Measurements from ENCODE around the gene CCDC183.

DNA sequence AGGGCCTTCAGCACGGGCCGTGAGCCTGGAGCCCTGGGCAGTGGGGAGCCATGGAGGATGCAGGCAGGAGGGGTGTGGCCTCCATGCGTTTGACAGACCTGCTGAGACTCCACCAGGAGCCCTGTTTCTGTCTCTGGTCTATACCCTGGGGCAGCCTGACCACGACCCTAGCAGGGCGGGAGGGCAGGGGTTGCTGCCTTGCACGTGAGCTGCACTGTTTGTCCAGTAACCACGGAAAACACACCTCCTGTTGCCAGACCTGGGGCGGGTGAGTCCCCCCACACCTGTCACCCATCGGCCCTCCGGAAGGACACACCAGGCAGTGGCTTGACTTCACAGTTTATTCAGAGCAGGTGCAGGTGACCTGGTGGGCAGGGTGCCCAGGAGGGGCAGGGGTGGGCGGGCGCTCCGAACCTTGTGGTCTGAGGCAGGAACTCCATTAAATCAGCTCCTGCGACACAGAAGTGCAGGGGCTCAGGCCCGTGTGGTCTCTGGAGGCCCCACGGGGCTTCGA is 42.0 kb upstream of the CCDC183 start:
- TF ChIP-seq CTCF (conservative IDR thresholded peaks at IDR 0.05 in 1 of 2, IDR thresholded peaks at IDR 0.05 in 1 of 2; ENCODE audit: extremely low read depth in 1 of 2, insufficient read depth in 1 of 2, low read depth in 1 of 2, low read length in 2 of 2) (no peak), EZH2 (IDR thresholded peaks at IDR 0.05; ENCODE audit: borderline replicate concordance, low read length) (no peak)
